K562 (cell line): ENCODE measurements around the gene C11orf86.

Source experiments
- CBFB ChIP-seq: sonication (generic); formaldehyde crosslinking; IDR thresholded peaks from 2 replicates; pipeline ENCODE4 v1.4.0; 2020; ENCODE audit warnings: mild to moderate bottlenecking, missing genetic modification reagents
- CTCF ChIP-seq, 3 experiments: IDR thresholded peaks in 2 of 3; conservative IDR thresholded peaks in 1 of 3; 2 replicates each; pipeline ENCODE4 v1.5.1; 2011 to 2012; ENCODE audit warnings: low read length in 3 of 3, mild to moderate bottlenecking in 3 of 3, control low read depth in 2 of 3, improper control_type of control experiment in 1 of 3, inconsistent platforms in 1 of 3, low read depth in 1 of 3, mixed read lengths in 1 of 3, moderate library complexity in 1 of 3; ENCODE audit not compliant: insufficient read depth in 2 of 3
- FOXM1 ChIP-seq, 2 experiments: fragments of 450-650 bp in 1 of 2; sonication (generic) in 1 of 2; formaldehyde crosslinking in 1 of 2; IDR thresholded peaks; 2 replicates each; pipeline versions ENCODE4 v1.6.1 to v1.9.0; 2017 to 2022; ENCODE audit warnings: low read depth in 2 of 2, mild to moderate bottlenecking in 2 of 2, missing genetic modification reagents in 1 of 2, moderate library complexity in 1 of 2
- HCFC1 ChIP-seq: IDR thresholded peaks from 2 replicates; pipeline ENCODE4 v1.6.1; 2012; ENCODE audit warnings: low read depth, low read length, improper control_type of control experiment
- HNRNPL ChIP-seq: fragments of 200-400 bp; formaldehyde crosslinking; IDR thresholded peaks from 2 replicates; pipeline ENCODE4 v1.6.1; 2017; ENCODE audit warnings: low read depth, mild to moderate bottlenecking, low read length
- KAT8 ChIP-seq: fragments of 450-650 bp; IDR thresholded peaks from 2 replicates; pipeline ENCODE4 v1.6.1; 2016; ENCODE audit warnings: low read depth, mild to moderate bottlenecking
- POLR2A ChIP-seq: fragments of 450-650 bp; conservative IDR thresholded peaks from 2 replicates; pipeline ENCODE4 v1.6.1; 2016
- REST ChIP-seq, 2 experiments: fragments of 450-650 bp; formaldehyde crosslinking in 1 of 2; IDR thresholded peaks; 2 replicates each; pipeline versions ENCODE4 v1.4.0 to v1.6.1; 2014 to 2020; ENCODE audit warnings: mild to moderate bottlenecking in 2 of 2, borderline replicate concordance in 1 of 2, low read depth in 1 of 2
- ZBED1 ChIP-seq: IDR thresholded peaks from 2 replicates; pipeline ENCODE4 v1.6.1; 2014
- ZNF347 ChIP-seq: fragments of 450-650 bp; formaldehyde crosslinking; IDR thresholded peaks from 2 replicates; pipeline ENCODE4 v1.4.0; 2020; ENCODE audit warnings: low read depth, mild to moderate bottlenecking, moderate library complexity

GRCh38 chr11:67014343-67014742 is 39.2 kb downstream of the C11orf86 start:
- no peak for TF ChIP-seq REST (IDR thresholded peaks at IDR 0.05; ENCODE audit: borderline replicate concordance)
- TF ChIP-seq REST (CRISPR knock-in tag; IDR thresholded peaks at IDR 0.05; ENCODE audit: low read depth) = no peak
- TF ChIP-seq CTCF (IDR thresholded peaks at IDR 0.05 in 2 of 3, conservative IDR thresholded peaks at IDR 0.05 in 1 of 3; ENCODE audit: insufficient read depth in 2 of 3, low read depth in 1 of 3, low read length in 3 of 3) = no peak
- no peak for TF ChIP-seq FOXM1 (IDR thresholded peaks at IDR 0.05; ENCODE audit: low read depth)
- no peak for TF ChIP-seq FOXM1 (CRISPR knock-in tag; IDR thresholded peaks at IDR 0.05; ENCODE audit: low read depth)
- TF ChIP-seq ZNF347 (CRISPR knock-in tag) = no peak
- TF ChIP-seq KAT8 = no peak
- no peak for TF ChIP-seq ZBED1
- TF ChIP-seq CBFB = no peak
- TF ChIP-seq HNRNPL = no peak
- no peak for TF ChIP-seq HCFC1
- no peak for TF ChIP-seq POLR2A
